ENCODE data around the gene ANKH. TPM values are rescaled to one million over a fixed set of nuclear protein-coding genes. Genes with fewer than 3 reads are reported as not detected.

Gene ANKH
- total and polyA plus RNA-seq, 10 of the 15 experiments (the other 5 are each of a cell fraction or from before 2014, with no cell fraction given): 2.1 to 43.9 (median 14.4) TPM

DNA sequence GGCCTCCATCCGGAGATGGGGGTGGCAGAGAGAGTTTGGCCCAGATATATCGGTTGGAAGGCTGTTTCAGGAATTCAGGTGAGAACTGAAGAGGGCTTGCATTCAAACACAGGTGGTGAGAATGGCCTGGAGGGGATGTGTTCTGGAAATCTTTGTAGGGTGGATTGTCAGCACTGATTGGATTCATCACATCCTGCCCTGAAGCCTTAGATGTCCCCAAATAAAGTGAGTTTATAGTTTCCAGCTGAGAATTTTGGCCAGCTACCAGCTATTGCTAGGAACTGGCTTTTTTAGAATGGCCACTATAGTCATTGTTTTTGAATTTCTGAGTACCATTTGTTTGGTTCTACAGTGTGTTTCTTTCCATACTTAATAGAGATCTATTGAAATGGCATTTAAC, 46.1 kb upstream of the ANKH start:
- FAIRE-seq: no peak
- Histone ChIP-seq H3K4me3 (no peak overlapping the region), H3K4me2 (ENCODE audit: control insufficient read depth, insufficient read depth) (no peak overlapping the region), H3K9ac (ENCODE audit: control insufficient read depth, insufficient read depth, low read length) (no peak overlapping the region), H2AFZ (ENCODE audit: control insufficient read depth, low read depth, low read length) (no peak overlapping the region), H3K79me2 (ENCODE audit: control insufficient read depth, insufficient read depth, low read length) (no peaks in the 10 kb centered on the region), H4K20me1 (ENCODE audit: control insufficient read depth, insufficient read depth) (no peaks in the 10 kb centered on the region), H3K27me3 (replicated peaks in 1 of 2; ENCODE audit: control insufficient read depth in 2 of 2, insufficient read depth in 2 of 2, low read length in 1 of 2) (peaks cover 0 to 2% of the 10 kb centered on the region in 2 experiments; a peak in 1 of 4 replicates), H3K27ac (ENCODE audit: control insufficient read depth, insufficient read depth) (no peak overlapping the region), H3K4me1 (ENCODE audit: control insufficient read depth, insufficient read depth, low read length) (no peaks in the 10 kb centered on the region), H3K36me3 (ENCODE audit: control insufficient read depth in 2 of 2, insufficient read depth in 2 of 2, low read length in 1 of 2) (no peaks in the 10 kb centered on the region), H3K9me3 (replicated peaks; ENCODE audit: control insufficient read depth, insufficient read depth, low read length) (no peaks in the 10 kb centered on the region)
- BruUV-seq (replicated peaks): no TSS peak
- ChIA-PET RAD21 (ENCODE audit: unreplicated experiment) (no interaction called here), POLR2A (no interaction called here), CTCF (interaction anchor here (1.1 kb wide), 1 partner anchor 44 kb away, joined by 3 read pairs; no protein-coding TSS in a partner anchor), SMC1A (ENCODE audit: uncharacterized antibody, unreplicated experiment) (no interaction called here)
- in situ Hi-C loops (cut with MboI) (no loop called here), intact Hi-C loops (cut with micrococcal nuclease; ENCODE audit: unreplicated experiment) (no loop called here)
- TF ChIP-seq MTA2 (IDR thresholded peaks at IDR 0.05; ENCODE audit: low read depth) (no peak), EP300 (IDR thresholded peaks at IDR 0.05; ENCODE audit: borderline replicate concordance in 1 of 2, control insufficient read depth in 1 of 2, low read depth in 2 of 2, low read length in 2 of 2) (no peak), RELA (IDR thresholded peaks at IDR 0.05; ENCODE audit: borderline replicate concordance, partially characterized antibody) (no peak), TCF12 (IDR thresholded peaks at IDR 0.05; ENCODE audit: low read depth, low read length) (no peak), EZH2 (IDR thresholded peaks at IDR 0.05; ENCODE audit: borderline replicate concordance, control insufficient read depth, low read depth, low read length) (no peak), CHD4 (IDR thresholded peaks at IDR 0.05) (no peak), SMARCA5 (IDR thresholded peaks at IDR 0.05) (no peak), ZNF384 (IDR thresholded peaks at IDR 0.05; ENCODE audit: borderline replicate concordance, low read depth, low read length) (no peak), RFX5 (IDR thresholded peaks at IDR 0.05; ENCODE audit: low read depth, low read length) (no peak), SUPT20H (IDR thresholded peaks at IDR 0.05; ENCODE audit: borderline replicate concordance, control insufficient read depth, low read depth, low read length) (no peak)
- TF ChIP-seq, protein P1, sequence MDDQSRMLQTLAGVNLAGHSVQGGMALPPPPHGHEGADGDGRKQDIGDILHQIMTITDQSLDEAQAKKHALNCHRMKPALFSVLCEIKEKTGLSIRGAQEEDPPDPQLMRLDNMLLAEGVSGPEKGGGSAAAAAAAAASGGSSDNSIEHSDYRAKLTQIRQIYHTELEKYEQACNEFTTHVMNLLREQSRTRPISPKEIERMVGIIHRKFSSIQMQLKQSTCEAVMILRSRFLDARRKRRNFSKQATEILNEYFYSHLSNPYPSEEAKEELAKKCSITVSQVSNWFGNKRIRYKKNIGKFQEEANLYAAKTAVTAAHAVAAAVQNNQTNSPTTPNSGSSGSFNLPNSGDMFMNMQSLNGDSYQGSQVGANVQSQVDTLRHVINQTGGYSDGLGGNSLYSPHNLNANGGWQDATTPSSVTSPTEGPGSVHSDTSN (IDR thresholded peaks at IDR 0.05; ENCODE audit: insufficient replicate concordance, low read depth, low read length): no peak
- TF ChIP-seq, protein P2, sequence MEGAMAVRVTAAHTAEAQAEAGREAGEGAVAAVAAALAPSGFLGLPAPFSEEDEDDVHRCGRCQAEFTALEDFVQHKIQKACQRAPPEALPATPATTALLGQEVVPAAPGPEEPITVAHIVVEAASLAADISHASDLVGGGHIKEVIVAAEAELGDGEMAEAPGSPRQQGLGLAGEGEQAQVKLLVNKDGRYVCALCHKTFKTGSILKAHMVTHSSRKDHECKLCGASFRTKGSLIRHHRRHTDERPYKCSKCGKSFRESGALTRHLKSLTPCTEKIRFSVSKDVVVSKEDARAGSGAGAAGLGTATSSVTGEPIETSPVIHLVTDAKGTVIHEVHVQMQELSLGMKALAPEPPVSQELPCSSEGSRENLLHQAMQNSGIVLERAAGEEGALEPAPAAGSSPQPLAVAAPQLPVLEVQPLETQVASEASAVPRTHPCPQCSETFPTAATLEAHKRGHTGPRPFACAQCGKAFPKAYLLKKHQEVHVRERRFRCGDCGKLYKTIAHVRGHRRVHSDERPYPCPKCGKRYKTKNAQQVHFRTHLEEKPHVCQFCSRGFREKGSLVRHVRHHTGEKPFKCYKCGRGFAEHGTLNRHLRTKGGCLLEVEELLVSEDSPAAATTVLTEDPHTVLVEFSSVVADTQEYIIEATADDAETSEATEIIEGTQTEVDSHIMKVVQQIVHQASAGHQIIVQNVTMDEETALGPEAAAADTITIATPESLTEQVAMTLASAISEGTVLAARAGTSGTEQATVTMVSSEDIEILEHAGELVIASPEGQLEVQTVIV (IDR thresholded peaks at IDR 0.05; ENCODE audit: borderline replicate concordance, partially characterized antibody): no peak
- TF ChIP-seq, protein P3, sequence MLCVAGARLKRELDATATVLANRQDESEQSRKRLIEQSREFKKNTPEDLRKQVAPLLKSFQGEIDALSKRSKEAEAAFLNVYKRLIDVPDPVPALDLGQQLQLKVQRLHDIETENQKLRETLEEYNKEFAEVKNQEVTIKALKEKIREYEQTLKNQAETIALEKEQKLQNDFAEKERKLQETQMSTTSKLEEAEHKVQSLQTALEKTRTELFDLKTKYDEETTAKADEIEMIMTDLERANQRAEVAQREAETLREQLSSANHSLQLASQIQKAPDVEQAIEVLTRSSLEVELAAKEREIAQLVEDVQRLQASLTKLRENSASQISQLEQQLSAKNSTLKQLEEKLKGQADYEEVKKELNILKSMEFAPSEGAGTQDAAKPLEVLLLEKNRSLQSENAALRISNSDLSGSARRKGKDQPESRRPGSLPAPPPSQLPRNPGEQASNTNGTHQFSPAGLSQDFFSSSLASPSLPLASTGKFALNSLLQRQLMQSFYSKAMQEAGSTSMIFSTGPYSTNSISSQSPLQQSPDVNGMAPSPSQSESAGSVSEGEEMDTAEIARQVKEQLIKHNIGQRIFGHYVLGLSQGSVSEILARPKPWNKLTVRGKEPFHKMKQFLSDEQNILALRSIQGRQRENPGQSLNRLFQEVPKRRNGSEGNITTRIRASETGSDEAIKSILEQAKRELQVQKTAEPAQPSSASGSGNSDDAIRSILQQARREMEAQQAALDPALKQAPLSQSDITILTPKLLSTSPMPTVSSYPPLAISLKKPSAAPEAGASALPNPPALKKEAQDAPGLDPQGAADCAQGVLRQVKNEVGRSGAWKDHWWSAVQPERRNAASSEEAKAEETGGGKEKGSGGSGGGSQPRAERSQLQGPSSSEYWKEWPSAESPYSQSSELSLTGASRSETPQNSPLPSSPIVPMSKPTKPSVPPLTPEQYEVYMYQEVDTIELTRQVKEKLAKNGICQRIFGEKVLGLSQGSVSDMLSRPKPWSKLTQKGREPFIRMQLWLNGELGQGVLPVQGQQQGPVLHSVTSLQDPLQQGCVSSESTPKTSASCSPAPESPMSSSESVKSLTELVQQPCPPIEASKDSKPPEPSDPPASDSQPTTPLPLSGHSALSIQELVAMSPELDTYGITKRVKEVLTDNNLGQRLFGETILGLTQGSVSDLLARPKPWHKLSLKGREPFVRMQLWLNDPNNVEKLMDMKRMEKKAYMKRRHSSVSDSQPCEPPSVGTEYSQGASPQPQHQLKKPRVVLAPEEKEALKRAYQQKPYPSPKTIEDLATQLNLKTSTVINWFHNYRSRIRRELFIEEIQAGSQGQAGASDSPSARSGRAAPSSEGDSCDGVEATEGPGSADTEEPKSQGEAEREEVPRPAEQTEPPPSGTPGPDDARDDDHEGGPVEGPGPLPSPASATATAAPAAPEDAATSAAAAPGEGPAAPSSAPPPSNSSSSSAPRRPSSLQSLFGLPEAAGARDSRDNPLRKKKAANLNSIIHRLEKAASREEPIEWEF (IDR thresholded peaks at IDR 0.05; ENCODE audit: insufficient replicate concordance, low read depth, low read length): no peak
- TF ChIP-seq, protein P4, sequence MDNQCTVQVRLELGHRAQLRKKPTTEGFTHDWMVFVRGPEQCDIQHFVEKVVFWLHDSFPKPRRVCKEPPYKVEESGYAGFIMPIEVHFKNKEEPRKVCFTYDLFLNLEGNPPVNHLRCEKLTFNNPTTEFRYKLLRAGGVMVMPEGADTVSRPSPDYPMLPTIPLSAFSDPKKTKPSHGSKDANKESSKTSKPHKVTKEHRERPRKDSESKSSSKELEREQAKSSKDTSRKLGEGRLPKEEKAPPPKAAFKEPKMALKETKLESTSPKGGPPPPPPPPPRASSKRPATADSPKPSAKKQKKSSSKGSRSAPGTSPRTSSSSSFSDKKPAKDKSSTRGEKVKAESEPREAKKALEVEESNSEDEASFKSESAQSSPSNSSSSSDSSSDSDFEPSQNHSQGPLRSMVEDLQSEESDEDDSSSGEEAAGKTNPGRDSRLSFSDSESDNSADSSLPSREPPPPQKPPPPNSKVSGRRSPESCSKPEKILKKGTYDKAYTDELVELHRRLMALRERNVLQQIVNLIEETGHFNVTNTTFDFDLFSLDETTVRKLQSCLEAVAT (IDR thresholded peaks at IDR 0.05): no peak
- ATAC-seq: no peak
- DNase-seq (ENCODE audit: low read depth, low spot score): no peak
- 0% methylated on average over 2 of the region's 2 CpGs for WGBS (ENCODE audit: insufficient coverage, insufficient replicate concordance, low lambda C conversion rate, missing lambda C conversion rate)

Data from GM12878 (cell line).